Activated CD4-positive, alpha-beta T cell treated with anti-CD3 and anti-CD28 coated beads, Interleukin-2, amount 10 ng/mL, durations not matched to agents 24 days and 14 days (primary cell): ENCODE results near the gene CES3. TPM values are rescaled to one million over a fixed set of nuclear protein-coding genes. Genes with fewer than 3 reads are reported as not detected.

Experiments used
- DNase-seq: peaks from one replicate; pipeline ENCODE4 v3.0.0; 2022
- H3K27ac Mint-ChIP-seq: one replicate; pipeline ENCODE4 v1.8.0; 2022; ENCODE audit warnings: mild to moderate bottlenecking, mixed read lengths
- H3K27me3 Mint-ChIP-seq: one replicate; pipeline ENCODE4 v1.8.0; 2022; ENCODE audit warnings: mixed read lengths
- H3K36me3 Mint-ChIP-seq: one replicate; pipeline ENCODE4 v1.8.0; 2022; ENCODE audit warnings: low read depth, mild to moderate bottlenecking, mixed read lengths
- H3K4me1 Mint-ChIP-seq: one replicate; pipeline ENCODE4 v1.8.0; 2021; ENCODE audit warnings: mixed read lengths
- H3K4me3 Mint-ChIP-seq: one replicate; pipeline ENCODE4 v1.8.0; 2022; ENCODE audit warnings: mild to moderate bottlenecking, moderate library complexity, mixed read lengths
- H3K9me3 Mint-ChIP-seq: one replicate; pipeline ENCODE4 v1.8.0; 2021; ENCODE audit warnings: mixed read lengths
- intact Hi-C: fragments of 100-400 bp; cut with micrococcal nuclease; formaldehyde crosslinking; loops from one replicate; pipeline ENCODE4 v1.15.1; 2023
- total RNA-seq: library from RNA; stranded (reverse); gene quantifications from 2 replicates; pipeline ENCODE4 v1.2.3, GENCODE V29; 2022

The CES3 gene
- total RNA-seq, 1 donor from 2014 or later = 6.8 TPM

GRCh38 chr16:67000384-67001351 lies 39.6 kb downstream of the CES3 start:
- H3K27me3 Mint-ChIP-seq = no peaks in the 10 kb centered on the region

DNA sequence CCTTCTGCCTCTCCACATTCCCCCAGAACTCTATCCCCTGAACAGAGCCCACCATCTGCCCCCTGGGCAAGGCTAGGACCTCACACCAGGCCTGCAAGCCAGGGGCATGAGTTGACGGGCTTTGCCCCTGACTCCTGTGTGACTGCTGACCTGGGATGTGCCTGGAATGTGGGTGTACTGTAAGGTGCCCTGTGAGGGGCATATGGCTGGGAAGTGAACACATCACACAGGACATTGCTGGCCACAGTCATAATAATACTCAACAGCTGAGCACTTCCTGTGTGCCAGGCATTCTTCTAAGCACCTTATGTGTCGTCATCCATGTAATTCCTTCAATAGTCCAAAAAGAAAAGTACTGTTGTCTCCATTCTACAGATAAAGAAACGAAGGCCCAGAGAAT lies 40.7 kb downstream of the CES3 start:
- Mint-ChIP-seq H3K36me3 (peaks cover 36% of the 10 kb centered on the region), H3K9me3 (no peaks in the 10 kb centered on the region), H3K4me3 (peak overlapping the region; percentile 82), H3K27ac (no peak overlapping the region), H3K4me1 (peaks cover 44% of the 10 kb centered on the region), H3K27me3 (no peaks in the 10 kb centered on the region)
- no peak for DNase-seq
- intact Hi-C loops = no loop called here

More at GRCh38 chr16:67000384-67001351, 39.6 kb downstream of the CES3 start:
- H3K4me3 Mint-ChIP-seq = peak overlapping the region; percentile 82
- no peaks in the 10 kb centered on the region for H3K9me3 Mint-ChIP-seq
- peaks cover 30% of the 10 kb centered on the region for H3K36me3 Mint-ChIP-seq
- peaks cover 37% of the 10 kb centered on the region for H3K4me1 Mint-ChIP-seq
- intact Hi-C loops = loop anchor here (1.0 kb wide), 1 partner anchor 16 kb away; no protein-coding TSS in a partner anchor
- DNase-seq = peak; percentile 89
- peak overlapping the region; percentile 89 for H3K27ac Mint-ChIP-seq

DNA sequence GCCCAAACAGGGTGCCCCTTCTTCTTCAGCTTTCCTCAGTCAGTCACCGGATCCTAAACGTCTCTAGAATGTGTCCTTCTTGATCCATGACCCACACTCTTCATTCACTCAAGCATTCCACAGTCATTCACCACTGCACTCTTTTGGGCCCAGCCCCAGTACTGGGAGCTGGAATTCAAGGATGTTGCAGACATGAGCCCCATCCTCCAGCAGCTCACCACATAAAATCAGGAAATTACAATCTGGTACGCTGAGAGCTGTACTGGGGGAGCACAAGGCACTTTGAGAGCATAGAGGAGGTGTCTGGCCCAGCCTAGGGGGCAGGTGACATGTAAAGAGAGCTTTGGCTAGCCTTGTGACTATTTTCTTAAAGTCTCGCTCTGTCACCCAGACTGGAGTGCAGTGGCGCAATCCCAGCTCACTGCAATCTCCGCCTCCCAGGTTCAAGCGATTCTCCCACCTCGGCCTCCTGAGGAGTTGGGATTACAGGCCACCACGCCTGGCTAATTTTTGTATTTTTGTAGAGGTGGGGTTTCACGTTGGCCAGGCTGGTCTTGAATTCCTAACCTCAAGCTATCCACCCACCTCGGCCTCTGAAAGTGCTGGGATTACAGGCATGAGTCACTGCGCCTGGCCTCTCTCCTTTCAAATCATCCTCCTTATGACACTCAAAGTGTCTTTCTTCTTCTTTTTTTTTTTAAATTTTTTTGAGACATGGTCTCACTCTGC lies 46.0 kb downstream of the CES3 start:
- Mint-ChIP-seq H3K9me3 (no peaks in the 10 kb centered on the region), H3K4me1 (peaks cover 53% of the 10 kb centered on the region), H3K27me3 (no peaks in the 10 kb centered on the region), H3K27ac (peak overlapping the region; percentile 34), H3K36me3 (peaks cover 50% of the 10 kb centered on the region), H3K4me3 (no peak overlapping the region)
- intact Hi-C loops = no loop called here
- no peak for DNase-seq

- peaks cover 41% of the 10 kb centered on the region for H3K36me3 Mint-ChIP-seq
- H3K4me3 Mint-ChIP-seq = no peak overlapping the region
- H3K4me1 Mint-ChIP-seq = peaks cover 44% of the 10 kb centered on the region
- DNase-seq = no peak
- intact Hi-C loops = no loop called here
- H3K27ac Mint-ChIP-seq = peak overlapping the region; percentile 37
- H3K27me3 Mint-ChIP-seq = no peaks in the 10 kb centered on the region
- no peaks in the 10 kb centered on the region for H3K9me3 Mint-ChIP-seq
Measured at GRCh38 chr16:67009158-67009557, 48.1 kb downstream of the CES3 start.

DNA sequence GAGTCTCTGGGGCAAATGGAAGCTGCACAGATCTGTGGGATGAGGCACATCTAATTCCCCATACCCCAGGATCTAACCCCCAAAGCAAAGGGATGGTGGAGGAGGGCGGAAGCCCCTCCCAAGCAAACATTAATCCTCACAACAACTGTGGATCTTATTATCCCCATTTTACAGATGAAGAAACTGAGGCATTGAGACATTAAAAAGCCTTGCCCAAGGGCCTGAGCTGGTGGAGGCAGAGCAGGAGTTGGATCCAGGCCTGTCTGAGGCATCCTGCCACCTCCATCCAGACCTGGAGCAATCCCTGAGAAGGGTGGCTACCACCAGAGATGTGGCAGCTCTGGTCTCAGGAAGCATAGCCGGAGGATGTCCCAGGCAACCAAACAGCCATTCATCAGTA lies 50.2 kb downstream of the CES3 start:
- DNase-seq = no peak
- intact Hi-C loops = no loop called here
- H3K4me3 Mint-ChIP-seq = peak overlapping the region; percentile 59

DNA sequence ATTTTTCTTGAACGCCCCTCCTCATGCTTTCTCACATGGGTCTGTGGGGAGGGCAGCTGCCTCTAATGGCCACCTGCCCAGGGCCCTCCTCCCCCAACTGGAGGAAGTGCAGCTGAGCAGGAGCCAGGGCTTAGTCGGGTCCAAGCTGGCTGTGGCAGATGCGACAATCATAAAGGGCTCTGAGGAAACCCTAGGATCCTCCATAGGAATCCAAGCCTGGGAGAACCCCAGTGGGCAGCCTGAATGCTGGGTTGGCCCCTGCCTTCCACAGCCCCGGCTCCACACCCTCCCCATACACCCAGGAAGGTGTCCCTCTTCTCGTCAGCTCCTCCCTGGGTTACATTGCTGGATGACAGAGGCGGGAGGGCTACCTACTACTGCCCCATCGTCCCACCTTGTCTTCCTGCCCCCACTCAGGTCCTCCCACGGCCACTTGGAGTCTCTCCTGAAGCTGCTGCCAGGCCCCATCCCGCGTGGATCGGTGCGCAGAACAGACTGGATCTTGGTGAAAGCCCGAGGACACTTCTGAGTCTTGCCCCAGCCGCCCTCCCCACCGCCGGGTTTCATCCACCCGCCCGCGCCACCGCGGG lies 52.3 kb downstream of the CES3 start:
- intact Hi-C loops = loop anchor here (1.0 kb wide), 2 partner anchors 29 to 42 kb away; no protein-coding TSS in a partner anchor
- Mint-ChIP-seq H3K4me1 (peaks cover 55% of the 10 kb centered on the region), H3K27me3 (no peaks in the 10 kb centered on the region)

More for the DNA sequence above, 50.2 kb downstream of the CES3 start:
- peak overlapping the region; percentile 4 for H3K27ac Mint-ChIP-seq
- H3K4me1 Mint-ChIP-seq = peaks cover 59% of the 10 kb centered on the region
- peaks cover 29% of the 10 kb centered on the region for H3K36me3 Mint-ChIP-seq
- no peaks in the 10 kb centered on the region for H3K9me3 Mint-ChIP-seq
- no peaks in the 10 kb centered on the region for H3K27me3 Mint-ChIP-seq

GRCh38 chr16:67013823-67014633 lies 53.0 kb downstream of the CES3 start:
- Mint-ChIP-seq H3K9me3 (no peaks in the 10 kb centered on the region), H3K27ac (peak overlapping the region; percentile 96), H3K4me1 (peaks cover 51% of the 10 kb centered on the region), H3K27me3 (no peaks in the 10 kb centered on the region), H3K36me3 (peaks cover 20% of the 10 kb centered on the region), H3K4me3 (peak overlapping the region; percentile 89)
- intact Hi-C loops = loop anchor here (1.0 to 2.0 kb wide), 3 partner anchors 30 to 59 kb away; no protein-coding TSS in a partner anchor
- DNase-seq = peak; percentile 96

More for the DNA sequence above, 52.3 kb downstream of the CES3 start:
- DNase-seq = peak; percentile 68
- H3K4me3 Mint-ChIP-seq = peak overlapping the region; percentile 89
- peak overlapping the region; percentile 96 for H3K27ac Mint-ChIP-seq
- H3K36me3 Mint-ChIP-seq = peaks cover 24% of the 10 kb centered on the region
- no peaks in the 10 kb centered on the region for H3K9me3 Mint-ChIP-seq

- intact Hi-C loops = loop anchor here (1.0 to 2.0 kb wide), 2 partner anchors 37 to 60 kb away; no protein-coding TSS in a partner anchor
- Mint-ChIP-seq H3K4me3 (peak overlapping the region; percentile 89), H3K36me3 (peaks cover 13% of the 10 kb centered on the region), H3K27me3 (no peaks in the 10 kb centered on the region), H3K4me1 (peaks cover 45% of the 10 kb centered on the region), H3K27ac (peak overlapping the region; percentile 96), H3K9me3 (no peaks in the 10 kb centered on the region)
- no peak for DNase-seq
Measured at GRCh38 chr16:67014634-67015312, 53.7 kb downstream of the CES3 start.

GRCh38 chr16:67015313-67015731 lies 54.3 kb downstream of the CES3 start:
- H3K4me1 Mint-ChIP-seq = peaks cover 44% of the 10 kb centered on the region
- H3K36me3 Mint-ChIP-seq = peaks cover 11% of the 10 kb centered on the region
- H3K9me3 Mint-ChIP-seq = no peaks in the 10 kb centered on the region
- H3K4me3 Mint-ChIP-seq = peak overlapping the region; percentile 89
- no peak for DNase-seq
- peak overlapping the region; percentile 96 for H3K27ac Mint-ChIP-seq
- intact Hi-C loops = loop anchor here (1.0 to 2.0 kb wide), 2 partner anchors 38 to 61 kb away; no protein-coding TSS in a partner anchor
- no peaks in the 10 kb centered on the region for H3K27me3 Mint-ChIP-seq

DNA sequence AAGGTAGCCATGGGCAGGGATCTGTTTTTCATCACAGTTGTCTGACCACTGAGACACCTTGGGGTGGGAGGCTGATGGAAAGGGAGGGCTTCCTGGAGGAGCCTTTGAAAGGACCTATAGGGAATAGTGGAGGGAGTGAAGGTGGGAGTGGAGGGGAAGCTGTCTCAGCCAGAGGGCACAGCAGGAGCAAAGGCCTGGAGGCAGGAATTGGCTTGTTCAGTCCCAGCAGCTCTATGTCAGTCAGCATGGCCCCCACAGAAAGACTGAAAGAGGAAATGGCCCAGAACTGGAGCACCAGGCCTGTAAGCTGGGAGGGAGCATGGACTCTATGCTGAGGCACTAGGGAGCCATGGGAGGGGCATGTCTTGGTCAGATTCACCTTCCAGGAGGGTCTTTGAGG lies 55.1 kb downstream of the CES3 start:
- DNase-seq = peak; percentile 59
- H3K27ac Mint-ChIP-seq = peak overlapping the region; percentile 65
- intact Hi-C loops = no loop called here

DNA sequence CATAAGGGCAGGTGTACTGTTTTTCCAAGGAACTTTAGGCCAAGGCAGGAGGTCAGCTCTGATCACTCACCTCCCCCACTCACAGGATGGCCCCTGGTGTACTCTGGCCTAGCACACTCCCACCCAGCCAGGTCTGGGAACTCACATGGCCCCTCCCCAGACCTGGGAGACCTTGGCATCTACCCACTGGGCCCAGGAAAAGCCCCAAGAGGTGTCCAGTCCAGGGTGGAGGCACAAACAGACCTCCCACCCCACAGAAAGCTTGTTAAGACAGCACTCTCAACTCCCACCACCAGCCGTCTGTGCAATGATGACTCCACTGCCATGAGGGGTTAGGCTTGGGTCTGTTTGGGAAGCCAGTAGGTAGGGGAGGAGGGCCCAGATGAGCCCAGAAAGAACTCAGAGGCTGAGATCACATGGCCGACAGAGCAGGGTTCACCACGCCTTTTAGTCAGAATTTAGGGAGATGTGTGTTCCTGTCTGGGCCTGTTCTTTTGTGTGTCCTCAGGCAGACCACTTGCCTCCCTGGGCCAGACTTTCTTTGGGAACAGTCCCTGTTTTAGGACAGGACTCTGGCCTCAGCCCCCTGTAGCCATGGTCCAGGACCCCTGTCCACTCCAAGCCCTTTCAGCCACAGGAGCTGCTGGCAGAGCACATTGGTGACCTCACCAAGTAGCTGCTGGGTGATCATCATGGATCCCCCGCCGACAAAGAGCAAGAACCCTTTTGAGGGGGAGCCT lies 55.8 kb downstream of the CES3 start:
- intact Hi-C loops = loop anchor here (1.0 kb wide), 1 partner anchor 138 kb away; no protein-coding TSS in a partner anchor
- no peak overlapping the region for H3K4me3 Mint-ChIP-seq
- H3K36me3 Mint-ChIP-seq = peaks cover 4% of the 10 kb centered on the region
- H3K27ac Mint-ChIP-seq = peak overlapping the region; percentile 65
- no peaks in the 10 kb centered on the region for H3K27me3 Mint-ChIP-seq
- peaks cover 37% of the 10 kb centered on the region for H3K4me1 Mint-ChIP-seq
- no peaks in the 10 kb centered on the region for H3K9me3 Mint-ChIP-seq
- DNase-seq = no peak

More for the DNA sequence above, 55.1 kb downstream of the CES3 start:
- Mint-ChIP-seq H3K9me3 (no peaks in the 10 kb centered on the region), H3K36me3 (peaks cover 4% of the 10 kb centered on the region), H3K27me3 (no peaks in the 10 kb centered on the region), H3K4me1 (peaks cover 38% of the 10 kb centered on the region), H3K4me3 (no peak overlapping the region)

DNA sequence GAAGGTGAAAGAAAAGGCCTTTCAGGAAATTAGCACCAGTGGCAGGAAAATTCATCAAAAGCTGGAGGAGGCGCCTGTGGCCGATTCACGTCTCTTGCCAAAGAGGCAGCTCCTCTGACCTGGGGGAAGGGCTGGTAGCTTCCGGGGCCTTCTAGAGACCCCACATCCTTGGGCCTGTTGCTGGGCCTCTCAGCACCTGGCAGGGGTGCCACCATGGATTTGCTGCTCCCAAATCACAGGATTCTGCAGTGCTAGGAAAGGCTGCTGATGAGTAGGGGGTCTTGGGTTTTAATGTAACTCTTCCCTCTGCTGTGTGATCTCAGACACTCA lies 56.3 kb downstream of the CES3 start:
- no peaks in the 10 kb centered on the region for H3K27me3 Mint-ChIP-seq
- peak; percentile 57 for DNase-seq
- peaks cover 3% of the 10 kb centered on the region for H3K36me3 Mint-ChIP-seq
- no peaks in the 10 kb centered on the region for H3K9me3 Mint-ChIP-seq
- peaks cover 34% of the 10 kb centered on the region for H3K4me1 Mint-ChIP-seq
- H3K4me3 Mint-ChIP-seq = no peak overlapping the region
- no peak overlapping the region for H3K27ac Mint-ChIP-seq
- intact Hi-C loops = loop anchor here (1.0 kb wide), 1 partner anchor 138 kb away; no protein-coding TSS in a partner anchor
